Astrocyte of the spinal cord (primary cell): ENCODE measurements around the gene RAB37.

Experiments
- DNase-seq: peaks from one replicate; pipeline ENCODE4 v3.0.0; 2011; ENCODE audit warnings: low read depth, low spot score
- H3K4me3 ChIP-seq: 2 replicates; pipeline ENCODE4 v1.5.1; 2011; ENCODE audit warnings: low read depth, mild to moderate bottlenecking, low read length, moderate library complexity
- in situ Hi-C: cut with HindIII; loops from 2 replicates; pipeline ENCODE4 v1.10.0; 2017; ENCODE audit warnings: low sequenced_read_pairs
- TF ChIP-seq, protein P1 (sequence below): IDR thresholded peaks from 2 replicates; pipeline ENCODE4 v1.5.1; 2012; ENCODE audit warnings: low read depth, mild to moderate bottlenecking, low read length, inconsistent platforms

Gene RAB37

DNA sequence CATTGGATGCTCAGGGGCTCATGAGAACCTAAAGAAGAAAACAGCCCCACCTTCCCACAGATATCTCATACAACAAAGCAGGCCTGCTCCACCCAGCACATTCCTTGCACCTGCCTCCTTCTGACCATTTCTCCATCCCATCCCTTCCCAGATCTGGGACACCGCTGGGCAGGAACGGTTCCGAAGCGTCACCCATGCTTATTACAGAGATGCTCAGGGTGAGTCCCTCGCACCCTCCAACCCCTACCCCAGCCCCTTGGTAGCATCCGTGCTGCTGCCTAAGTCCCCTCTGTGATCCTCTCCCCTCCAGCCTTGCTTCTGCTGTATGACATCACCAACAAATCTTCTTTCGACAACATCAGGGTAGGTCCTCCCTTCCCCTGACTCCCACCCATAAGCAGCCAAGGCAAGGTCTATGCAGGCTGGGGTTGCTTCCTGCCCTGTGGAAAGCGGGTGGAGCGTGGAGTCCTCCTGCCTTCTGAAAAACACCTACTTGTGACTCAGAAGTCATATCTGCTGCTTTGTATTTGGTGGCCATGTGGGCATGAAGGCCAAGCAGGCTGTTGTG is 6.0 kb downstream of the RAB37 start:
- in situ Hi-C loops = no loop called here
- no peak for DNase-seq

GRCh38 chr17:74743755-74744154 is 6.7 kb downstream of the RAB37 start:
- no peak for DNase-seq
- TF ChIP-seq, protein P1, sequence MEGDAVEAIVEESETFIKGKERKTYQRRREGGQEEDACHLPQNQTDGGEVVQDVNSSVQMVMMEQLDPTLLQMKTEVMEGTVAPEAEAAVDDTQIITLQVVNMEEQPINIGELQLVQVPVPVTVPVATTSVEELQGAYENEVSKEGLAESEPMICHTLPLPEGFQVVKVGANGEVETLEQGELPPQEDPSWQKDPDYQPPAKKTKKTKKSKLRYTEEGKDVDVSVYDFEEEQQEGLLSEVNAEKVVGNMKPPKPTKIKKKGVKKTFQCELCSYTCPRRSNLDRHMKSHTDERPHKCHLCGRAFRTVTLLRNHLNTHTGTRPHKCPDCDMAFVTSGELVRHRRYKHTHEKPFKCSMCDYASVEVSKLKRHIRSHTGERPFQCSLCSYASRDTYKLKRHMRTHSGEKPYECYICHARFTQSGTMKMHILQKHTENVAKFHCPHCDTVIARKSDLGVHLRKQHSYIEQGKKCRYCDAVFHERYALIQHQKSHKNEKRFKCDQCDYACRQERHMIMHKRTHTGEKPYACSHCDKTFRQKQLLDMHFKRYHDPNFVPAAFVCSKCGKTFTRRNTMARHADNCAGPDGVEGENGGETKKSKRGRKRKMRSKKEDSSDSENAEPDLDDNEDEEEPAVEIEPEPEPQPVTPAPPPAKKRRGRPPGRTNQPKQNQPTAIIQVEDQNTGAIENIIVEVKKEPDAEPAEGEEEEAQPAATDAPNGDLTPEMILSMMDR = no peak
- in situ Hi-C loops = no loop called here
- no peak overlapping the region for H3K4me3 ChIP-seq

More for the DNA sequence above, 6.0 kb downstream of the RAB37 start:
- H3K4me3 ChIP-seq = no peak overlapping the region
- TF ChIP-seq, protein P1 = no peak

DNA sequence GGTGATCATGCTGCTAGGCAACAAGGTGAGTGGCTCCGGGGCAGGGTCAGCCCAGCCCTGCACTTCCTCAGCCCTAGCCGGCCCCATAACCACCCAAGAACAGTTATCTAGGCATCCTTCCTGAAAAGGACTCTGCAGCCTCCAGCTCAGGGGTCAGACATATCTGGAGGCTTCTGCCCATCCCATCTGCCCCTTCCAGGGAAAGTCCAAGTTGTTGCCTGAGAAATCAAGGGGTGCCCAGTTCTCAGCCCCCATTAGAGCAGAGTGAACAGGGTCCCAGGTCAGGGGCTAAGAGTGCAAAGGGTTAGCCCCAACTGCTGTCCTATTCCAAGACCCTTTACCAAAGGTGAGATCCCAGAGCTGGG is 7.3 kb downstream of the RAB37 start:
- no peak for DNase-seq
- no peak overlapping the region for H3K4me3 ChIP-seq
- in situ Hi-C loops = no loop called here
- TF ChIP-seq, protein P1 = no peak

DNA sequence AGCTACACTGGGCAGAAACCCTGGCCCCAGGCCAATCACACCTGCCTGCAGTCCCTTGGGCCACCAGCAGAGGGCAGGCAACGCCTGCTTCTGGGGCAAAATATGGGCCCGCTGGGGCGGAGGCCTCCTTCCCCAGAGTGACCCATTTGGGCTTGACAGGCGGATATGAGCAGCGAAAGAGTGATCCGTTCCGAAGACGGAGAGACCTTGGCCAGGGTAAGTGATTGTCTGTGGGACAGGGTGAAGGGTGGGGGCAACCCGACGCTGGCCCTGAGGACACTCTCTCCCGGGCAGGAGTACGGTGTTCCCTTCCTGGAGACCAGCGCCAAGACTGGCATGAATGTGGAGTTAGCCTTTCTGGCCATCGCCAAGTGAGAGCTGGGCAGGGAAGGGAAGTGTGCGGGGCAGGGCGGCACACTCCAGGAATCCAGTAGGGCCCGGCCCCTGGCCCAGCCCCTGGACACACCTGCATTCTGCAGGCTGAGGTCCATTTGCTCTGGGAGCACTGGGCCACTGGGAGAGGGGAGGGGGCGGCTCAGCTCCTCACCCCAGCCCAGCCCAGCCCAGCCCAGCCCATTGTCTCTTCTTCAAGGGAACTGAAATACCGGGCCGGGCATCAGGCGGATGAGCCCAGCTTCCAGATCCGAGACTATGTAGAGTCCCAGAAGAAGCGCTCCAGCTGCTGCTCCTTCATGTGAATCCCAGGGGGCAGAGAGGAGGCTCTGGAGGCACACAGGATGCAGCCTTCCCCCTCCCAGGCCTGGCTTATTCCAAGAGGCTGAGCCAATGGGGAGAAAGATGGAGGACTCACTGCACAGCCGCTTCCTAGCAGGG is 7.9 kb downstream of the RAB37 start:
- TF ChIP-seq, protein P1 = peak; percentile 100
- peak overlapping the region; percentile 27 for H3K4me3 ChIP-seq
- peak; percentile 68 for DNase-seq
- in situ Hi-C loops = no loop called here

GRCh38 chr17:74745548-74746177 is 8.6 kb downstream of the RAB37 start:
- DNase-seq = no peak
- TF ChIP-seq, protein P1 = no peak
- in situ Hi-C loops = no loop called here
- H3K4me3 ChIP-seq = no peak overlapping the region

DNA sequence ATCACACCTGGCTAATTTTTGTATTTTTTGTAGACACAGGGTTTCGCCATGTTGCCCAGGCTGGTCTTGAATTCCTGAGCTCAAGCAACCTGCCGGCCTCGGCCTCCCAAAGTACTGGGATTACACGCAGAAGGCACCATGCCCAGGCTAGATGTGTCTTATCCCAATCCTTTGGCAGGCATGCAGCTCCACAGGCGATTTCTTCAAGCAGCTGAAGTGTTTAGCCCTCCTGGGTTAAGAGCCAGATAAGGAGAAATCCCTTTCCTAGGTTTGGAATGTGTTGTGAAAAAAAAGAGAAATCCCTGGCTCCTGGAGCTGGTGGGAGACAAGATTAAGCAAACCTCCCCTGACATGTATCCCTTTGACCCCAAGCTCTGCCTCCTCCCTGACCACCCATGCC is 9.3 kb downstream of the RAB37 start:
- H3K4me3 ChIP-seq = no peak overlapping the region
- in situ Hi-C loops = no loop called here
- TF ChIP-seq, protein P1 = no peak
- DNase-seq = no peak
